GM19328 (cell line): ENCODE measurements around the gene CENPM.

ENCODE experiments used
- ATAC-seq: cut with Tn5 transposase; IDR thresholded peaks from one replicate; pipeline ENCODE4 v1.9.1; 2021; ENCODE audit warnings: mild to moderate bottlenecking, moderate library complexity; ENCODE audit not compliant: unreplicated experiment

CENPM gene, protein sequence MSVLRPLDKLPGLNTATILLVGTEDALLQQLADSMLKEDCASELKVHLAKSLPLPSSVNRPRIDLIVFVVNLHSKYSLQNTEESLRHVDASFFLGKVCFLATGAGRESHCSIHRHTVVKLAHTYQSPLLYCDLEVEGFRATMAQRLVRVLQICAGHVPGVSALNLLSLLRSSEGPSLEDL

DNA sequence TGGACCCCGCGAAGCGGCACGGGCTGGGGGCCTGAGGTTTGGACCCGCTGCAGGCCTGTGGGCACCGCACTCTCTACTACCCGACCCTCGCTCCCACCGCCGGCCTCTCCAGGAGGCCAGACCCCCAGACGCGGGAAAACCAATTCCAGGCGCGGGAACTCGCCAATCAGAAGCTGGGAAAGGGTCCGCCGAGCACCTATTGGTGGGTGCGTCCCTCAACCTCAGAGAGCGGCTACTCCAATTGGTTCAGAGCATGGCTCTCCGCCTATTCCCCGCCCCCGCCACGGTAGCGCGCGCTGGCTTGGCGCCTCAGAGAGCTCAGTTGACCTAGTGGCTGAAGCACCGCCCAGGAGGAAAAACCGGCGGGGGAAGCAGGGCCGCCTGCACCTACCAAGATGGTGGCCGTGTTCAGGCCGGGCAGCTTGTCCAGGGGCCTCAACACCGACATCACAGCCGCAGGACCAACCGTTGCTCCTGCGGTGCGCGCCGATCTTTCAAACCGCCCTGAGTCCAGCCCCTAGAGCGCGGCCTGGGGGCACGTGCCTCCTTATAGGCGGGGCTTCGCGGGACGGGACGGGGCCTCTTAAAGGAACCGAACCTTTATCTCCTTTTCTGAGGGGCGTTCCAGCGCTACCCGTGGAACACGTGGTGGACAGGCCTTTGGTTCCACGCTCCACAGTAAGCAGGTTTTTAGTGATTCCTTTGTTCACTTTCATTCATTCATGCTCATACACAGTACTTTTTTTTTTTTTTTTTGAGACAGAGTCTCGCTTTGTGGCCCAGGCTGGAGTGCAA lies at the start of gene CENPM:
Gene CENPM, minus strand, starts transcription at position 524 of the 795 bp plus-strand sequence. Its CDS starts 76 bp downstream, at position 448.
- ATAC-seq, result peak; percentile 78

GRCh38 chr22:41995211-41995610 lies 48.3 kb upstream of the CENPM start:
- ATAC-seq, result no peak

GRCh38 chr22:41992496-41992895 lies 45.5 kb upstream of the CENPM start:
- no peak for ATAC-seq

- no peak for ATAC-seq
Measured at GRCh38 chr22:41991111-41991510, 44.2 kb upstream of the CENPM start.

DNA sequence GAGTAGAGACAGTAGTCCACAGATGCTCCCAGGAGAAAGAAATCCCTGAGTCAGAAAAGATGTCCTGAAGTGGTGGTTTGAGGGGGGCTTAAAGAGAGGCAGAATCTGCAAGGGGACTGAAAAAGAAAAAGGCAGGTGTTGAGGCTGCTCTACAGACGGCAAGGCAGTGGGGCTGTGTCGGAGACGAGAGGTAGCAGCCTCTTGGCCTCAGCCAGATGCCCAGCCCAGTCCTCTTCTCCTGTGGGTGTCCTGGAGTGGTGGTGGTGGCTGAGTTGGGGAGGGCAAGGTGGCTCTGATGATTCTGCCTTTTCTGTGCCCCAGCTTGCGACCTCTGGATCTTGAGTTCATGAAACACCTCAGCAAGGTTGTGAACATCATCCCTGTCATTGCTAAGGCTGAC lies 42.3 kb upstream of the CENPM start:
- ATAC-seq, result no peak

DNA sequence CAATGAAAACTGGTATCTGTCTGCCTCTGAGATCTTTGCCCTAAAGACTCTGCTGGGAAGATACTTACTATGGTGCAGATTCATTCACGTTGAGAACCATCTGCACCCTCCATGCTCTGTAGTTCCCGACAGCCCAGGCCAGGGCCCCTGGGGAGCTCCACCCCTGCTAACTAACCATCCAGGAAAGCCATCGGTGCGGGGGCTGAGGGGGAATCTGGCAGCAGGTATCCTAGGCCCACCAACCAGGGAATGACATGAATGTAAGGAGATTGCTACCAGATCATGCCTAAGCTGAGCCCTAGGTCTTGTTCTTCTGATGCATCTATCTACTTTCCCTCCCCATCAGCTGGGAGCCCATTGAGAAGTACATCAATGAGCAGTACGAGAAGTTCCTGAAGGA lies 40.3 kb upstream of the CENPM start:
- ATAC-seq, result no peak

GRCh38 chr22:41983513-41984405 lies 36.8 kb upstream of the CENPM start:
- ATAC-seq, result no peak

- ATAC-seq, result no peak
Measured at GRCh38 chr22:41982865-41983264, 35.9 kb upstream of the CENPM start.

GRCh38 chr22:41979423-41980250 lies 32.7 kb upstream of the CENPM start:
- ATAC-seq, result no peak

DNA sequence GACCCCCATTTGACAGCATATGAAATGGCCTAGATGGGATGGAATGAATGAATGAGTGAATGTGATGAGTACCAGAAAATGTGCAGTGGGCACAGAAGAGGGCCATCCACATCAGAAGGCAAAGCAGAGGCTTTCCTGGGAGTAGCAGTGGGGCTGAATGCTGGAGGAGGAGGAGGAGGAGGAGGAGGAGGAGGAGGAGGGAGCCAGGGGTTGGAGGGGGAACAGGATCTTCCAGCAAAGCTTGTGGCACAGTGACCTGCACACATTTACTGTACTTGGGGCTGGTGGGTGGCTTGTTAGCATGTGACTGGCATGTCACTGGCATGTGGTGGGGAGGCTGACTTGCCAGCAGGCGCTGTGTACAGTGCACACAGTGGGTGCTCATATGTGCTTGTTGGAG lies 31.8 kb upstream of the CENPM start:
- ATAC-seq, result no peak

GRCh38 chr22:41976961-41977566 lies 30.1 kb upstream of the CENPM start:
- ATAC-seq, result no peak

DNA sequence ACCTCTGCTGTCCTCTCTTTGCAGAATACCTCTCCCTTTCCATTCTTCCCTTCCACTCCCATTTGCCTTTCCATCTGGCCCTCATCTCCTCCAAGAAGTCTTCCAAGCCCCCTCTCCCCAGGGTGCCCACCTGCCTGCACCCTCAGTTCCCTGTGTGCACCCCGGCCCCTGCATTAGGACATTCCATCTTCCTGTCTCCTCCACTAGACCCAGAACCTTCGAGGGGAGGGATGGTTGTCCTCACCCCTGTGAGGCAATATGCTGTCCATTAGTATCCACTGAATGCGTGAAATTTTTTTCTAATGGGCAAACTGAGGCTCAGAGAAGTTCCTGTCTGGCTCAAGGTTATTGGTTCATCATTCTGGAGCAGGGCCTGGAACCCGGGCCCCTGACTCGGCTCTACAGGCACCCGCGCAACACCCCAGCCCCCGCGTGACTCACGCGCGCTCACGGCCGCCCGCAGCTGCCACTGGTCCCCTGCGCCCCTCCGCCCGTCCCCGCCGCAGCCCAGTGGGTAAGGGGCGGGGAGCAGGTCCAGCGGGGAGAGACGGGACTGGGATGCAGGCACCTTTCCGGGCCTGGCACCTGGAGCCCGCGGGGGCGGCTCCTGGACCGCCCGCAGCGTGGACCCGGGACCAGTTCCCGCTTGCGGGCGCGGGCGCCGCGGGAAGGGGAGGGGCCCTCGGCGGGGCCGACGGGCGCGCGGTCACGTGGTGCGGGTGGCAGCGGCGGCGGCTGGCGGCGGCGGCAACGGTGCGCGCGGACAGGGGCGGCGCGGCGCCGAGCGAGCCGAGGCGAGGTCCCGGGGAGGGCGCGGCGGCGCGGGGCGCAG lies 29.3 kb upstream of the CENPM start:
- ATAC-seq, result no peak

GRCh38 chr22:41975299-41976069 lies 28.5 kb upstream of the CENPM start:
- no peak for ATAC-seq

DNA sequence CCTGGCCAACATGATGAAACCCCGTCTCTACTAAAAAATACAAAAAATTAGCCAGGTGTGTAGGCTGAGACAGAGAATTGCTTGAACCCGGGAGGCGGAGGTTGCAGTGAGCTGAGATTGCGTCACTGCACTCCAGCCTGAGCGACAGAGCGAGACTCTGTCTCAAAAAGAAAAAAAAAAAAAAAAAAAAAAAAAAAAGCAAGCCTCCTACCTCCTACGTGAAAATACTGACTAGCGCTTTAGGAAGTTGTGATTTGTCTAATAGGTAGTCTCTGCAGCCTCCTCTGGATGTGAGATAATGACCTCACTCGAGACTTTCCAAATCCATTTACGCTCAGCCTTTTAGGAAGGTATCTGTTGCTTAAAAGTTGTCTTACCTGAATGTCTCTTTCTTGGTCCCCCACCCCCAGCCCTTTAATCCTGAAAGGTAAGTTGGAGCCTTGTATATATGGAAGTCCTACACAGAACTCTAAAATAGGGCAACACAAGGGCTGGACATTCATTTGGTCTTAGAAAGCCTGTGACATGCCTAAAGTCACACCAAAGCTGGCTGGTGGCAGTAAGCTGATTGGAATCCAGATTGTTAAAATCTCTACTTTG lies 27.8 kb upstream of the CENPM start:
- no peak for ATAC-seq

DNA sequence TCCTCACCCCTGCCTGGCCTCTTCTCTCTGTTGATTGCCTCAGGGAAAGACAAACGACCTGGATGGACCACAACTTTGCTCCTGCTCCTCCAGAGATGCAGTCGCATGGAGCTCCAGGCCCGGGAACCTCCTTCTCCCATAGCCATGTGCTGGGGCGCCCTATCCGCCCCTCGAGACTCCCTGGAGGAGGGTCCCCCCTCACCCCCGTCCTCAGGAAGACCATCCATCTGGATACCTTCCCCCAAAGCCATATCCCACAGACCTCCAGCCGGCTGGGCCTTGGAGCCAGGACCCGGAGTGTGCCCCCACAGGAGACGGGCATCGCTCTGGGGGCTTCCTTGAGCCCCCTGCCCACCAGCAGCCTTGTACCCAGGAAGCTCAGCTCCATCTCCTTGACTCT lies 24.5 kb upstream of the CENPM start:
- ATAC-seq, result no peak

DNA sequence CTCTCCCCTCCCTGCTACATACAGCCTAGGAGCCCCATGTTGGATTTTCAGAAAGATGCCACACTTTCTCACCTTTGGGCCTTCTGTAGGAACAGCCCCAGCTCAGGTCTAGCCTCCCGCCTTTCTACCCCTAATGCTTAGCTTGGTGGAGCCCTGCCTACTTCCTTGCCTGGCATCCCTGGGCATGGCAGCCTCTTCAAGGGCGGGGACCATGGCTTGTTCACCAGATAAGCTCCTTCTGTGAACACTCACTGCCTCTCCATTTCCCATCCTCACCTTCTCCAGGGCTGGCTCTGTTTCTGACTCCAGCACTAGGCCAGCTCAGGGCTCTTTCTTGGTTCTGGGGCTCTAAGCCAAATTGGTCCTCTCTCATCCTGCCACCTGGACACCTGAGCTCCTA lies 23.6 kb upstream of the CENPM start:
- no peak for ATAC-seq

- ATAC-seq, result no peak
Measured at GRCh38 chr22:41969110-41969646, 22.2 kb upstream of the CENPM start, which contains the start of gene SEPTIN3. Gene SEPTIN3, plus strand, starts transcription at chr22:41969443. Its CDS starts 2,050 bp downstream, at chr22:41971493.

GRCh38 chr22:41968601-41969000 lies 21.6 kb upstream of the CENPM start:
- ATAC-seq, result no peak
